Type B pancreatic cell (in vitro differentiated cells): ENCODE data around the gene ADAMTS9. TPM values are rescaled to one million over a fixed set of nuclear protein-coding genes. Genes with fewer than 3 reads are reported as not detected.

Source experiments
- DNase-seq: peaks from one replicate; pipeline ENCODE4 v3.0.0; 2021; ENCODE audit warnings: mixed read lengths; ENCODE audit not compliant: unreplicated experiment; ENCODE audit errors: extremely low spot score
- H3K27ac Mint-ChIP-seq: 2 replicates; pipeline ENCODE4 v1.8.0; 2021; ENCODE audit warnings: mild to moderate bottlenecking, mixed read lengths
- H3K27me3 Mint-ChIP-seq: 2 replicates; pipeline ENCODE4 v1.8.0; 2021; ENCODE audit warnings: mixed read lengths
- H3K36me3 Mint-ChIP-seq: 2 replicates; pipeline ENCODE4 v1.8.0; 2021; ENCODE audit warnings: mixed read lengths
- H3K4me1 Mint-ChIP-seq: one replicate; pipeline ENCODE4 v1.8.0; 2021; ENCODE audit warnings: mixed read lengths; ENCODE audit not compliant: unreplicated experiment
- H3K4me3 Mint-ChIP-seq: 2 replicates; pipeline ENCODE4 v1.8.0; 2021; ENCODE audit warnings: mild to moderate bottlenecking, mixed read lengths
- H3K9me3 Mint-ChIP-seq: 2 replicates; pipeline ENCODE4 v1.8.0; 2021; ENCODE audit warnings: mixed read lengths
- total RNA-seq: library from RNA; stranded (reverse); gene quantifications from 2 replicates; pipeline ENCODE4 v1.2.1, GENCODE V29; 2021; ENCODE audit warnings: low replicate concordance
- TF ChIP-seq, protein P1 (sequence below): fragments of 200-600 bp; sonication (generic); conservative IDR thresholded peaks from 2 replicates; pipeline ENCODE4 v1.5.0; 2021; ENCODE audit warnings: antibody characterized with exemption, mild to moderate bottlenecking

The ADAMTS9 gene
- total RNA-seq, 1 donor from 2014 or later = 34.9 TPM

DNA sequence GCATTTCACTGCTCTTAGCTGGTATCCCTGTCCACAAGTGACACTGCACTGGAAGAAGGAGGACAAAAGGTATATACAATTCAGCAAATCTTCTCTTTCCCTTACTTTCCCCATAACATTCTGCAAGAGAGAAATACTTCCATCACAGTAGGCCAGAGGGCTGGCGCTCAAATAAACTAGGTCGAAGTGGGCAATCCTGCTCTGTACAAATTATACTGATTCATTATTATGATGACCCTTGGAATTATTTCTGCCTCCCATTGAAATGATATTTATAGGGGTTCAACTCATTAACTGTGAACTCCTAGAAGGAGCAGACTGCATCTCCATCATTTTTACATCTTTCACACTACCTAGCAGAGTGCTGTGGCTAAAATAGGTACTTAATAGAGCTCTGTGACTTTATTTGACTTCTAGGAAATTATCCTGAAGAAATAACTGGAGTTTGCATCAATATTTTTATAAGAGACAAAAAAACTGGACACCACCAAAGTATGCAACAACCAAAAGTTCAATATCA lies 80.7 kb downstream of the ADAMTS9 start:
- Mint-ChIP-seq H3K4me3 (no peak overlapping the region), H3K4me1 (peaks cover under 1% of the 10 kb centered on the region), H3K36me3 (peaks cover 53% of the 10 kb centered on the region), H3K27ac (no peak overlapping the region), H3K9me3 (no peaks in the 10 kb centered on the region), H3K27me3 (peaks cover 2% of the 10 kb centered on the region)
- TF ChIP-seq, protein P1, sequence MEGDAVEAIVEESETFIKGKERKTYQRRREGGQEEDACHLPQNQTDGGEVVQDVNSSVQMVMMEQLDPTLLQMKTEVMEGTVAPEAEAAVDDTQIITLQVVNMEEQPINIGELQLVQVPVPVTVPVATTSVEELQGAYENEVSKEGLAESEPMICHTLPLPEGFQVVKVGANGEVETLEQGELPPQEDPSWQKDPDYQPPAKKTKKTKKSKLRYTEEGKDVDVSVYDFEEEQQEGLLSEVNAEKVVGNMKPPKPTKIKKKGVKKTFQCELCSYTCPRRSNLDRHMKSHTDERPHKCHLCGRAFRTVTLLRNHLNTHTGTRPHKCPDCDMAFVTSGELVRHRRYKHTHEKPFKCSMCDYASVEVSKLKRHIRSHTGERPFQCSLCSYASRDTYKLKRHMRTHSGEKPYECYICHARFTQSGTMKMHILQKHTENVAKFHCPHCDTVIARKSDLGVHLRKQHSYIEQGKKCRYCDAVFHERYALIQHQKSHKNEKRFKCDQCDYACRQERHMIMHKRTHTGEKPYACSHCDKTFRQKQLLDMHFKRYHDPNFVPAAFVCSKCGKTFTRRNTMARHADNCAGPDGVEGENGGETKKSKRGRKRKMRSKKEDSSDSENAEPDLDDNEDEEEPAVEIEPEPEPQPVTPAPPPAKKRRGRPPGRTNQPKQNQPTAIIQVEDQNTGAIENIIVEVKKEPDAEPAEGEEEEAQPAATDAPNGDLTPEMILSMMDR = no peak
- DNase-seq = no peak

DNA sequence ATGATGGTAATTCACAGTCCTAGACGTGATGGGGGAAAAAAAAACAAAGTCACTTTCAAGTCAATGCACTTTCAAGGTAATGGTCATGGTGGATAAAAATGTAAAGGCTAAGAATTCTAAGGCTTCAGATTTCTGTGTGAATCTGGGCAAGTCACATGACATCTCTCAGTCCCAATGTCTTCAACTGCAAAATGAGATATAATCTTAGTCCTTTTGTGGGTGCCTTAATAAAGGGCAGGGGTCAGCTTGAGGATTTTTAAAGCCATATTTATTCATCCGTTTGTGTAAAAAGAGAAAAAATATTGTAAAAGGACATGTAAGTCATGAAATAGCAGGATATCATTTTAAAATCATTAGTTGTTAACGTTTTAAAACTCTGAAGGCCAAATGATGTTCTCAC lies 83.5 kb downstream of the ADAMTS9 start:
- Mint-ChIP-seq H3K36me3 (peaks cover 43% of the 10 kb centered on the region), H3K27ac (no peak overlapping the region), H3K27me3 (peaks cover 2% of the 10 kb centered on the region), H3K4me3 (no peak overlapping the region), H3K4me1 (peaks cover 13% of the 10 kb centered on the region), H3K9me3 (no peaks in the 10 kb centered on the region)
- no peak for DNase-seq
- TF ChIP-seq, protein P1 = no peak

DNA sequence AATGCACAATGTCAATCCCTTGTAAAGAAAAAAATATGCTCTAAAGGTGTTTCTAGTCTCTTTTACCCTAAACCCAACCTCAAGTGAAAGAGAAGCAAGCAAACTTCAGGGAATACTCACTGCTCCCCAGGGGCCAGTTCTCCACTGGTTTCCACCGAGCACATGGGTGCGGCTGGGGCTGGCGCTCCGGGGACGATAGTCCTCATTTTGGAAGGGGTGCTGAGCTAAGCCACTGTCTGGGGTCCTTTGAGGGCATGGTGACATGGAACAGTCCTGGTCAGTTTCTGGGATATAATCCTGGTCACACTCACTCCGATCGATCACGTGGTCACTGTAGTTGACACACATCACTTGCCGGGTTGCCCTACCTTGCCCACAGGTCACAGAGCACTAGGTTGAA lies 86.0 kb downstream of the ADAMTS9 start:
- Mint-ChIP-seq H3K4me1 (peaks cover 14% of the 10 kb centered on the region), H3K27ac (no peak overlapping the region), H3K4me3 (no peak overlapping the region), H3K36me3 (peaks cover 48% of the 10 kb centered on the region), H3K9me3 (no peaks in the 10 kb centered on the region), H3K27me3 (peaks cover 2% of the 10 kb centered on the region)
- DNase-seq = no peak
- TF ChIP-seq, protein P1 = no peak

DNA sequence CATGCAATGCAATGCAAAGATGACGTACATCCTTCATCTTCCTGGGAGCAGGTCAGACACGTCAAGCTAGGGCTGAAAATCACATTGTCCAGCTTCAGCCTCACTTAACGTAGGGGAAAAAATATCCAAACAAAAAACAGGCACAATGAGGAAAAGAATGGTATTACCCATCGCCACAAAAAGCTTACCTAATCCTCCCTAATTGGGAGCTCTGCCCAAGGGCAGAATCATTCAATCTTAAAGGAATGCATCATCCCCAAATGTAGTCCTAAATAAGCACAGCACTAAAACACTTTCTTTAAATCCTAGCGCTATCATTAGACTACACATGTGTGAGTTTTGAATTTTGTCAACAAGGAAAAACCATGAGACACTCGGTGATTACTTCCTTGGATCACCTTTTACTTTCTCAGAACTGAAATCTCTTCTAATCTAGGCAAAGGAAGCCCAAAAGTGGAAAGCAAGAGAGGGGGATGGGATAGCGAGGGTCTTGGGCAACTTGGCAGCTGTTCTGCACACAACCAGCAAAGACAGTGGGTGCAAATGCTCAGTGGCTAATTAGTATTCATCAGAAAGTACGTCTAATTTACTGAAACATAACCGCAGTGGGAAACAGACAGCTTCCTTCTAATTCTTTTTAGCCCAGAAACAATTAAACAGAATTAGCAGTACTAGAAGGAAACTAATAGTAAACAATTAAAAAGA lies 87.4 kb downstream of the ADAMTS9 start:
- TF ChIP-seq, protein P1 = no peak
- peaks cover 14% of the 10 kb centered on the region for H3K4me1 Mint-ChIP-seq
- no peak overlapping the region for H3K4me3 Mint-ChIP-seq
- DNase-seq = no peak
- H3K36me3 Mint-ChIP-seq = peaks cover 40% of the 10 kb centered on the region
- H3K27me3 Mint-ChIP-seq = peaks cover 2% of the 10 kb centered on the region
- H3K27ac Mint-ChIP-seq = no peak overlapping the region
- no peaks in the 10 kb centered on the region for H3K9me3 Mint-ChIP-seq

DNA sequence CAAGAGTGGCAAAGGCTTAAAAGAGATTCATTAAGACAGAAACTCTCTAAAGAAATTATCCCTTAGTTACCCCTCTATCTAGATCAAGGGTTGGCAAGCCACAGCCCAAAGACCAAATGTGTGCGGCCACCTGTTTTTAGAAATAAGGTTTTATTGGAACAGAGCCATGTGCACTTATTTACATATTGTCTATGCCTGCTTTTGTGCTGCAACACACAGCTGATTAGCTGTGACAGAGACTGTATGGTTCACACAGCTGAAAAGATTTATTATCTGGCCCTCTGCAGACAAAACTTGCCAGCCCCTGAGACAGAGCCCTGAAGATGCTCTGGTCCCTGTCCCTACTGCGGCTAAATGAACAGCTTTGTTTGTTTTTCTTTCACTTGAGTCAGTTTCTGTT lies 88.1 kb downstream of the ADAMTS9 start:
- TF ChIP-seq, protein P1 = no peak
- Mint-ChIP-seq H3K36me3 (peaks cover 40% of the 10 kb centered on the region), H3K9me3 (no peaks in the 10 kb centered on the region), H3K4me1 (peaks cover 14% of the 10 kb centered on the region), H3K27ac (no peak overlapping the region), H3K27me3 (peaks cover 2% of the 10 kb centered on the region), H3K4me3 (no peak overlapping the region)
- no peak for DNase-seq
